Hepatic stellate cell (primary cell): ENCODE results near the gene GALNT15.

Source experiments
- DNase-seq: peaks from one replicate; pipeline ENCODE4 v3.0.0; 2011; ENCODE audit warnings: low spot score

Gene GALNT15

DNA sequence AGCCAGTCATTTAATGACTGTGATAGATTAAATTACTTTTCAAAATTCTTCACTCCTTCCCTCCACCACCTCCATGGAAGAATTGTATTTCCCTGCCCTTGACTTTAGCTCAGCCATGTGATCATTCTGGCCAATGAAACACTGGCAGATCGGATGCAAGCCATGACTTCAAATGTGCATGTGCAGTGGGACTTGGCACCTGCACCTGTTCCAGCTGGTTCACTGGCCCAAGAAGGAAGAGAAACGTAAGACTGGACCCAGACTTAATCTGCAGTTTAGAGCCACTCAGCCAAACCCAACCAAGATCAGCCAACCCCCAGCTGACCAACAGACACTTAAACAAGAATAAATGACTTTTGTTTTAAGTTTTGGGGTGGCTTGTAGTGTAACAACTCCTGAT is 78.5 kb downstream of the GALNT15 start:
- no peak for DNase-seq

- no peak for DNase-seq
Measured at GRCh38 chr3:16253601-16254000, 79.1 kb downstream of the GALNT15 start.

DNA sequence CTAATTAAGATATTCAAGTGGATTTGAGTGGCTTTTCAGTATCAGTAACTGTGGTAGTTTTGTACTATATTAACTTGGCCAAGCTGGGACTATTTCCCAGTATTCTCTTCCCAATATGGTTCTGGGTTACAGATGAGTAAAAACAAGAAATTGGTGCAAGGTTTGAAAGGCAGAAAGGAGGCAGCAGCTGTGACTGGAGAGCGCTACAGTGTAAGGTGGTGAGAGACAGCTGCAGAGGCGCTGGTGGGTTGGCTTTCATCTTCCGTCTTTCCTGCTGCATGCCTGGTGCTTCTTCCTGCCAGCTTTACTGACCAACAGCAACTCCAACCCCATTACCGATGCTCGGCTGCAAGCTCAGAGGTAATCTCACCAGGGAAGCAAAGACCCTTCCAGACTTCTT is 80.4 kb downstream of the GALNT15 start:
- DNase-seq = no peak

GRCh38 chr3:16255326-16255725 is 80.8 kb downstream of the GALNT15 start:
- DNase-seq = no peak

- DNase-seq = no peak
Measured at GRCh38 chr3:16255726-16256125, 81.2 kb downstream of the GALNT15 start.

- no peak for DNase-seq
Measured at GRCh38 chr3:16257309-16257708, 82.8 kb downstream of the GALNT15 start.

GRCh38 chr3:16258177-16258576 is 83.7 kb downstream of the GALNT15 start:
- no peak for DNase-seq

- DNase-seq = no peak
Measured at GRCh38 chr3:16258866-16259265, 84.4 kb downstream of the GALNT15 start.

GRCh38 chr3:16260046-16260445 is 85.6 kb downstream of the GALNT15 start:
- no peak for DNase-seq

DNA sequence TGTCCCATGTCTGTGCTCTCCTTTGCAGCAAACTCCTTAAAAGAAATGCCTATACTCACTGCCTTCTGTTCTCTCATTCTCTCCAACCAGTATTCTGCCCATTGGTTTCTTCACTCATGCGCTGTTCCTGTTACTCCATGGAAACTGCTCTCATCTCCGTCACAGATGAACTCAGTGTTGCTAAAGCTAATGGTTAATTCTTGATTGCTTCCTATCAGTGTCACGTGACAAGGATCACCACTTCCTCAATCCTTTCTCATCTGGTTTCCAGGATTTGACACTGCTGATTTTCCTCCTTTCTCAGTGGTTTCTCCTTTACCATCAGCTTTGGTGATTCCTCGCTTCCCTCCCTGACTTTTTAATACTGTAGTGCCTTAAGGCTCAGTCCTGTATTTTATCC is 87.7 kb downstream of the GALNT15 start:
- no peak for DNase-seq

- DNase-seq = no peak
Measured at GRCh38 chr3:16264174-16264707, 89.8 kb downstream of the GALNT15 start.

GRCh38 chr3:16264708-16265454 is 90.4 kb downstream of the GALNT15 start, which contains the start of the genes DPH3 and OXNAD1:
DPH3 (minus strand) TSS chr3:16264943; CDS start chr3:16264876, 67 bp downstream.
OXNAD1 (plus strand) TSS chr3:16265212; CDS start chr3:16270953, 5,741 bp downstream.
- DNase-seq = peak; percentile 97

- no peak for DNase-seq
Measured at GRCh38 chr3:16265455-16265786, 90.9 kb downstream of the GALNT15 start.

DNA sequence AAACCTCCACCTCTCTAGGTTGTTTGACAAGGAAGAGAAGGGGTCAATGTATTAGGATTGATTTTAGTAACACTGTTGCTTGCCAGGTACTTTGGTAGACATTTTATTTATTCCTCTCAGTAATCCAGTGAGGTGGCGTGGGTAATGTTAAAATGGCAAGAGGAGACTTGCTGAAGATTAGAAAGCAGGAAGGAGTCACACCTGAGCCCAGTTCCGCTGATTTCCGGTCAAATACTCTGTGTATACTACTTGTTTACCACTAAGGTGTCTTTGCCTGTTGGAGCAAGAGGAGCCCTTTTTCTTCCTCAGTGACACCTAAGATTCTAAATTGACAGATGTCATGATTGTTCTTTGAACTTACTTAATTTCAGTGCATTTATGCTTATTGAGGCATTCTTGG is 92.2 kb downstream of the GALNT15 start:
- no peak for DNase-seq

- DNase-seq = no peak
Measured at GRCh38 chr3:16270855-16271254, 96.4 kb downstream of the GALNT15 start.

GRCh38 chr3:16272588-16272987 is 98.1 kb downstream of the GALNT15 start:
- DNase-seq = no peak

- DNase-seq = no peak
Measured at GRCh38 chr3:16273867-16274266, 99.4 kb downstream of the GALNT15 start.

DNA sequence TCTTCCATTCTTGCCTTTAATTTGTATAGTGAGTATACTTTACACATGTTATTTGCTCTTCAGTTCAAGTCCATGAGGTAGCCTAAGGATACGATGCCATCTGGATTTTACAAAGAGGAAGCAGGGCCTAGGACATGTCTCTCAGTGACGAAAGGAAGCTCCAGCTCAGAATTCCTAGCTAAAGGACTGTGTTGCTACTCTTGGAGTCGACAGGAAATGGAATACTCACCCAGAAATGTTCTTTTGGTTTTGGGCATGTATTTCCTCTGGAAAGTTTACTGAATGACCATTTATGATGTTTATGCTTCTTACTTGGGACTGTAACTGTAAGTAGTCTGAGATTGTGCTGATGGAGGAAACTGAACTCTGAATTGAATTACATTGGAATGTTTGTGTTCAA is 103.0 kb downstream of the GALNT15 start:
- DNase-seq = no peak

- no peak for DNase-seq
Measured at GRCh38 chr3:16279010-16279801, 104.7 kb downstream of the GALNT15 start.

GRCh38 chr3:16280671-16281070 is 106.2 kb downstream of the GALNT15 start:
- no peak for DNase-seq
